Measurements from ENCODE around the gene PODN.

The PODN gene

GRCh38 chr1:53081384-53082066 is 19.5 kb downstream of the PODN start:
- TF ChIP-seq, protein P1, sequence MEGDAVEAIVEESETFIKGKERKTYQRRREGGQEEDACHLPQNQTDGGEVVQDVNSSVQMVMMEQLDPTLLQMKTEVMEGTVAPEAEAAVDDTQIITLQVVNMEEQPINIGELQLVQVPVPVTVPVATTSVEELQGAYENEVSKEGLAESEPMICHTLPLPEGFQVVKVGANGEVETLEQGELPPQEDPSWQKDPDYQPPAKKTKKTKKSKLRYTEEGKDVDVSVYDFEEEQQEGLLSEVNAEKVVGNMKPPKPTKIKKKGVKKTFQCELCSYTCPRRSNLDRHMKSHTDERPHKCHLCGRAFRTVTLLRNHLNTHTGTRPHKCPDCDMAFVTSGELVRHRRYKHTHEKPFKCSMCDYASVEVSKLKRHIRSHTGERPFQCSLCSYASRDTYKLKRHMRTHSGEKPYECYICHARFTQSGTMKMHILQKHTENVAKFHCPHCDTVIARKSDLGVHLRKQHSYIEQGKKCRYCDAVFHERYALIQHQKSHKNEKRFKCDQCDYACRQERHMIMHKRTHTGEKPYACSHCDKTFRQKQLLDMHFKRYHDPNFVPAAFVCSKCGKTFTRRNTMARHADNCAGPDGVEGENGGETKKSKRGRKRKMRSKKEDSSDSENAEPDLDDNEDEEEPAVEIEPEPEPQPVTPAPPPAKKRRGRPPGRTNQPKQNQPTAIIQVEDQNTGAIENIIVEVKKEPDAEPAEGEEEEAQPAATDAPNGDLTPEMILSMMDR (IDR thresholded peaks at IDR 0.05; ENCODE audit: borderline replicate concordance, insufficient read depth, low read depth, low read length) = no peak
- no peak overlapping the region for H3K4me3 ChIP-seq (ENCODE audit: low read depth, low read length)

GRCh38 chr1:53082826-53083455 is 20.9 kb downstream of the PODN start:
- H3K4me3 ChIP-seq (ENCODE audit: low read depth, low read length) = no peak overlapping the region
- TF ChIP-seq, protein P1 (IDR thresholded peaks at IDR 0.05; ENCODE audit: borderline replicate concordance, insufficient read depth, low read depth, low read length) = no peak

DNA sequence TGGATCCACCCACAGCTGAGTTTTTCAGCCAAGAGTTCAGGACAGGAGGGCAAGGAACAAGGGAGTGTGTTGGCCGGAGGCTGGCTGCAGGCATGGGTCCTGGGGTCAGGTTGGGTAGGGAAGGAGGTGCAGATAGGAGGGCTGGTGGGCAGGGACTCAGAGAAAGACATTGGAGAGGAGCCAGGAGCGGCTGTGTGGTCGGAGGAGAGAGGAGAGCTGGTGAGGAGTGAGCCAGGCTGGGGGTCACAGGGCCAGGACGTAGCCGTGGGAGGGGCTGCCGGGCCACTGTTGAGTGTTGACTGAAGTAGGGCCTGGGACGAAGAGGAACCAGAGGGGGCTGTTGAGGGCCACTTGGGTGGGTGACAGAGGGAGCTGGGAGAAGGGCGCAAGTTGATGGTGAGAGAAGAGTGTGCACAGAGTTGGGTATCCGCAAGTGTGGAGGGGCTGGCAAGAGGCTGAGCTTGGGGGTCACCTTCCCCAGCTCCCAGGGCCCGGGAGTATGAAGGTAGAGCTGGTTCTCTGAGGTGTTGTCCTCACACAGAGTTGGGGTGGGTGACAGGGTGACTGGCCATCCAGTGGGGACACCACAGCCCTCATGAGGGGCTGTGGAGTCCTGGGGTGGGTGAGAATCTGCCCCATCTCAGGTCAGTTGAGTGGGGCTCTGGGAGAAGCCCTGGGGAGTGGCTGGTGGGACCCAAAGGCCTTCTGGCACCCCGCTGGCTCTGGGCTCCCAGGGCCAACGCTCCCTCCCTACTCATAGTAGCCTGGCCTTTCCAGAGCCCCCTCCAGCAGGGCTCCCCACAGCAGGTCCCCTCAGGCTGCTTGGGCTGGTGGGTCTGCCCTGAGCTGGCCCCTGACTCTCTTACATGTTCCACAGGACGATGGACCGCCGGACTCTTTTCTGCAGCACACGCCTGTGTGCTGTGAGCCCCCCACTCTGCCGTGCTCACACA is 21.9 kb downstream of the PODN start:
- TF ChIP-seq, protein P1 (IDR thresholded peaks at IDR 0.05; ENCODE audit: borderline replicate concordance, insufficient read depth, low read depth, low read length) = no peak
- no peak overlapping the region for H3K4me3 ChIP-seq (ENCODE audit: low read depth, low read length)

- no peak overlapping the region for H3K4me3 ChIP-seq (ENCODE audit: low read depth, low read length)
- TF ChIP-seq, protein P1 (IDR thresholded peaks at IDR 0.05; ENCODE audit: borderline replicate concordance, insufficient read depth, low read depth, low read length) = no peak
Measured at GRCh38 chr1:53084589-53084971, 22.6 kb downstream of the PODN start.

- TF ChIP-seq, protein P1 (IDR thresholded peaks at IDR 0.05; ENCODE audit: borderline replicate concordance, insufficient read depth, low read depth, low read length) = no peak
- H3K4me3 ChIP-seq (ENCODE audit: low read depth, low read length) = no peak overlapping the region
Measured at GRCh38 chr1:53085405-53085804, 23.4 kb downstream of the PODN start.

DNA sequence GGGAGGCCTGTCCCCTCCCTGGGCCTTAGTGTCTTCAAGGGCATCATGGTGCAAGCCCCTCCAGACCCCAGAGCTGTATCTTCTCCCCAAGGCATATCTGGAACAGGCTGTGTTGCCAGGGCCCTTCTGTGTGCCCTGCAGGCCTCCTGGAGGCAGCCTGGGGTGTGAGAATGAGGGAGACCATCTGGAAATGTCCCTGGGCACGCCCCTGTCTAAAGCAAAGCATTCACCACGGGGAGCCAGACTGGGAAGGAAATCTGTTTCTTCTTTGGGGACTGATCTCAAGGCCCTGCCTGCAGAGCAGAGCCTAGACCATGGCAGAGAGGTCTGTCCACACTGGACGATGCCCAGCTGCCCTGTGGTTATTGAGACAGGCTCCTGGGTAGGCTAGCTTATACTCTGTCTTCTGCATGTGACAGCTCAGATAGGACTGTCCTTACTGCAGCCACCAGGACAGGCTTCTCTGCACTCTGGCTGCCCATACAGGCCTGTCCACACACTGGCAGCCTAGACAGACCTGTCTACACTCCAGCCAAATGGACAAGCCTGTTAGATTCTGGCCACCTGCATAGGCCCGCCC is 24.6 kb downstream of the PODN start:
- TF ChIP-seq, protein P1 (IDR thresholded peaks at IDR 0.05; ENCODE audit: borderline replicate concordance, insufficient read depth, low read depth, low read length) = no peak
- H3K4me3 ChIP-seq (ENCODE audit: low read depth, low read length) = no peak overlapping the region
